ENCODE measurements around the gene RALGAPA2.

GRCh38 chr20:20454850-20455627 lies 257.4 kb downstream of the RALGAPA2 start:
- TF ChIP-seq CTCF (IDR thresholded peaks at IDR 0.05; ENCODE audit: low read depth, low read length) (no peak), POLR2A (IDR thresholded peaks at IDR 0.05; ENCODE audit: extremely low read depth, insufficient read length) (no peak), MAX (IDR thresholded peaks at IDR 0.05; ENCODE audit: low read depth, low read length) (no peak)
